ENCODE results near the gene GNG12.

GNG12 gene

DNA sequence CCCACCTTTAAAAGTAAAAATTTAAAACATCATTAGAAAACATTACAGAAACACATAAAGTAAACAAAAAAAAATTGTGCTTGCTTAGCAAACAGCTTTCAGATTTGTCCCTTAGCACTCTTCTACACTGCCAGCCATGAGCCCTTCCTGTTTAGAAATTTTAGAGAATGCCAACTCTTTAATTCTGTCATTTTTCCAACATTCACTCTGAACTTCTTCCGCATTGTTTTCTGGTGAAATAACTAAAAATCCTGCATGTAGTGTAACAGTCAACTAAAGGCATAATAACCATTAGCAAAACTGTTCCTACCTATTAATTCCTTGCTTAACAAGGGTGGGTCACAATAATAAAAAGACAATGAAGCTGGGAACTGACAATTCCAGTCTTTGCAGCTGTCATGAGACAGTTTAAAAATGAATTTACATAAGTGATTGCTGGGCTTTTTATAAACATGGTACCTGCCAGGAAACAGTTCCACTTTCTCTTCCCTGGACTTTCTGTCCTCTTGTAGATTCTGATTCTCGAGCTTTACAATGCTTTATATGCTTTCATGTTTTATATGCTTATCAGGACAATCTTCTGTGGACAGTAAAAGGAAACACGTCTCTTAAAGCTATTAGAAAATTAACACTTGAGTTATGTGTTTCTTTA lies 19.0 kb downstream of the GNG12 start:
- no peak for DNase-seq (ENCODE audit: low spot score)

DNA sequence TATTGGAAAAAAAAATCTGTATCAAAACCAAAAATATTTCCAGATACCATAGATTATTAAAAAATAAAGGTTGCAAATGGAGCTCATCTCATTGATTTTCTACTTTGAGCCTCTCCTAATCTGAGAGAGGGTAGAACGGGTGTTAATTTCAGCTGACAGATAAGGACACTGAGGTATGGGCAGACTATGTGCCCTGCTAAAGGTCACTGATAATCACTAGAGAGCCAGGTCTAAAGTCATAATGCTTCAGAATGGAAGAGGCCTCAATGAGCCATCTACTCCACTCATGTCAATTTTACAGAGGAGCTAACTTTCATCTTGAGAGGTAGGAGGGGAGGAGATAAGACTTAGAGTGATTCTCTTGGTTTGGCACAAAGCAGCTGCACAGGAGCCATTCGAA lies 21.0 kb downstream of the GNG12 start:
- no peak for DNase-seq (ENCODE audit: low spot score)

DNA sequence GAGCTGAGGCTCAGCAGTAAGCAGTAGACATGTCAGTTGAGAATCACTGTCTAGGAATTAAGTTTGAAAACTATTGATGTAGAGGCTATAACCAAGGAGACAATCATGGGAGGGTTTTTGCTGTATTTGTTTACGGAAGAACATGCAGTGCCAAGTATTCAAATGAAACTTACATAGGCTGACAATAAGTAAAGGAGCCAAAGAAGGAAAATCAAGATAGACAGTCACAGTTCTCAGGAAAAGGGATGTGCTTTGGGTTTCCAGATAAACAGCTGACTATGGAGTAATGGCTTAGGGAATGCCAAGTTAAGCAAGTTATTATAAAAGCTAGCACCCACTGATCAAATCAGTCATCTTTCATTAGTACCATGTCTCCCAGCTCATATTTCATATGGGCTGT lies 21.5 kb downstream of the GNG12 start:
- no peak for DNase-seq (ENCODE audit: low spot score)

DNA sequence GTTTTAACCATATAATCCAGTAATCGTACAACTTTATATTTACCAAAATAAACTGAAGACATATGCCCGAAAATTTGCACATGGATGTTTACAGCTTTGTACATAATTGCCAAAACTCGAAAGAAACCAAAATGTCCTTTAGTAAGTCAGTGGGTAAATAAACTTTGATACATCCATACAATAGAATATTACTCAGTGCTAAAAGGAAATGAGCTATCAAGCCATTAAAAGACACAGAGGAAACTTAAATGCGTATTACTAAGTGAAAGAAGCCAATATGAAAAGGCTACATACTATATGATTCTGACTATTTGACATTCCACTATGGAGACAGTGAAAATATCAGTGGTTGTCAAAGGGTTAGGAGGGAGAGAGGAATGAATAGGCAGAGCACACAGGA lies 23.4 kb downstream of the GNG12 start:
- DNase-seq (ENCODE audit: low spot score), result no peak

DNA sequence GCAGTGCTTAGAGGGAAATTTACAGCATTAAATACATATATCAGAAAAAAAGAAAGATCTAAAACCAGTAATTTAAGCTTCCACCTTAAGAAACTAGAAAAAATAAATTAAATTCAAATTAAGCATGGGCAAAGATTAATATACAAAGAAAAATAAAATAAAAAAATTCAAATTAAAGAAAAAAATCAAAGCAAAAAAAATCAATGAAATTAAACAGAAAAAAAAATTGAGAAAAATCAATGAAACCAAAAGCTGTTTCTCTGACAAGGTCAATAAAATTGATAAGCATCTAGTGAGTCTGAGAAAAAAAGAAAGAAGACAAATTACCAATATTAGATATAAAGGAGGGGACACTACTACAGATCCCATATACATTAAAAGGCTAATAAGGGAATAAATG lies 26.0 kb downstream of the GNG12 start:
- DNase-seq (ENCODE audit: low spot score), result no peak

DNA sequence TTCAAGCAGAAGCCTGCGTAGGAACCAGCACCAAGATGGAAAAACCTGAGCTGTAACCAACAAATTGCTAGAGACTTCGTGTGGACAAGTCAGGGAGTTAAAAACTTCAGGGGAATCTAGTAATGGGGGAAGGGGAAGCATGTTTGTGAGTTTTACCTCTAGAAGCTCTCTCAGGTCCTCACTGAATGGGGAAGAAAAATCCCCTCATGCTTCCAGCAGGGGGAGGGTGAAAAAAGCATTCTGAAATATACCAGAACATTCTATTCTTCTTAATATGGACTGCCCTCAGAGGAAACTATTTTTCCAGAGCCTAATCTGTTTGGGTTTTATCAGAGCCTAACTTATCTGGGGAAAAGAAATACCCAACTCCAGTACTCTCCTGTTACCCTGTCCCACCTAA lies 28.6 kb downstream of the GNG12 start:
- no peak for DNase-seq (ENCODE audit: low spot score)

DNA sequence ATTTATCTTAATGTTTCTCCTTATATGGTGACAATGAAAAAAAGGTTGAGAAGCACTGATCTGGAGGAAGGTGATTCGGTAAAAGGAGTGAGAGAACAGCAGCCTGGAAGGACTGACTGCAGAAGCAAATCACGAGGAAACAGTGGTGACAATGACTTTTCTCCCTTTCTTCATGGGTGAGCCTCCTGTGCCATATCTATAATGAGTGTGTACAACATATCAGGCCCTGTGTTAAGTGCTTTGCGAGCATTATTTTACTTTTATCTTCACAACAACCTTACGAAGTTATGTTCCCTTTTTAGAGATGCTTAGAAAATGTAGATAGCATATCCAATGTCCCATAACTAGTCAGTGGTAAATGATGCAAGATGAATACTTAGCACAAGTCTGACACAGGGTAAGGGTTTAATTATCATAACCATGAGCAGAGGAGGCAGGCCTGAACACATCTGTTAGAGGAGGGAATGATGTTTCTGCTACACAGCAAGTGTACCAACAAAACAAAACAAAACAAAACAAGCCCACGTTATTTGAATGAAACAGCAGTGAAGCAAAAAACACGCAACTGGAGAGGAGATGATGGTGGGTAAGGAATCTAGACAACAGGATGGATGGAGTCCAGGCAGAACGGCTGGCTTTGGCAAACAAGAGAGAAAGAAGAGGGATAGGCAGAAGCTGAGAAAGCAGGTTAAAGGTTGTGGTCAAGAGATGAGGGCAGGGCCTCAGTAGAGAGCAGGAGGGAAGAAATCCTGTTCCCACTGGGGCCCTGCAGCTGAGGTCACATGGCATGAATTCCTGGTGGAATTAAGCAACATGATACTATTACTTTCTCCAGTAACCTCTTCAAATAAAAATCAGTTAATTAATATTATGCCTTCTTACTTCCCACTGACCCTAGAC lies 29.6 kb downstream of the GNG12 start:
- DNase-seq (ENCODE audit: low spot score), result no peak

DNA sequence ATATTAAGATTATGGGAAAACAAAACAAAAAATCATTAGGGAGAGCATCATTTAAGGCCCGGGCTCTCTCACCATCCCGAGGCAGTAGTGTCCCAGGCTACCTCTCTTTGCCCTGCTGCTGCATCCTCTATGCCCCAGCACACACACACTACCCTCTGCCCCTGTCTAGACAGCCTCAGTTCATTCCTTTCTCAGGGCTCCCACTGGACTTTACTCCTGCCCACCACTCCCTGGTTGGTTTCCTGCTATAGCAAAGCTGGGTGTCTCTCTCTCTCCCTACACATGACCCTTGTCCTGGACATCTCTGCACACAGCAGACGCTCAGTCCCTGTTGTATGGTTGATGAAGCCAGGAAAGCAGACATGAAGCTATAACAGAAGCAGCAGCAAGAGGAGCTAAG lies 30.7 kb downstream of the GNG12 start:
- DNase-seq (ENCODE audit: low spot score), result no peak

DNA sequence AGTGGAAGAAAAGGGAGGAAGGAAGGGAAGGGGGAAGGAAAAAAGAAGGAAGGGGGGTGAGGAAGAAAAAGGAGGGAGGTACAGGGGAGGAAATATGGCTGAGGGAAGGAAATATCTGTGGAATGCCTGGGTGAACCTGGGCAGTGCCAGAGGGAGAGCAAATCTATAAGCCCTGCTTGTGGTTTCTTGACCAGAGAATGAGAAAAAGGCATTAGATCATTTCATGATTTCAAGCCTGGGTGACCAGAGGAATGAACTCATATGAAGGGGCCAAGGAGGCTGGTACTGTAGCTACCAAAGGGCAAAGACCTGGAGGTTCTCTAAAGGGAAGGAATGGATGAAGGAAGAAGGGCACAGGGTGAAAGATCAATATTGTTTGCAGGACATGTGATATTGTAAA lies 31.4 kb downstream of the GNG12 start:
- no peak for DNase-seq (ENCODE audit: low spot score)

DNA sequence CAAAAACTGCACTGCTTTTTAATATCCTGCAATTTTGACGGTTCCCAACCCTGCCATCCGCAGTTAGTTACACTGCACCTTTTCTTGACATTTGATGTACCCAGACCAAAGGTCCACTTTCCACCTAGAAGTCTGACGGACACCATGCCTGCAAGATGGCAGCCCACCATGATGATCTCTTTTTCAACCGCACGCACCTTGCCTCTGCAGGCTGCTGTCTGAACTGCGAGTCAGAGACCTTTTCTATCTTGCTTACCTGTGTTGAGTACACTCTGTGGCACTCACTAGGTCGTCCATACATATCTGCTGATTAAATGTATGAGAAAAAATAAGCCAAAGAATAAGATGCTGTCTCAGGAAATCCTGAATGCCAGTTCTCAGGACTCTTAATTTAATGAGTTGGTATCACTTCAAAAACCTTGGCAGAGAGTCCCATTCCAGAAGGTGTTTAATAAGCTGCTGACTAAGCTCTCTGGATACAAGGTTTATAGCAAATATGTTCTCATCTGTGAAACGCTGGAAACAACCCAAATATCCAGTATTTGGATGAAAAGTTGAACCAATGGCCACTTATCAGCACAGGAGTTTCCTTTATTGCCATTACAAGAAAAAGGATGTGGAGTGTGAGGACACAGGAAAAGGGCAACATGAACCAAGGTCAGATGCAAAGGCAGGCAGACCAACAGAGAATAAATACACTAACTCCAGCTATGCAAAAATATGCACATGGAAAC lies 37.9 kb downstream of the GNG12 start:
- DNase-seq (ENCODE audit: low spot score), result no peak

DNA sequence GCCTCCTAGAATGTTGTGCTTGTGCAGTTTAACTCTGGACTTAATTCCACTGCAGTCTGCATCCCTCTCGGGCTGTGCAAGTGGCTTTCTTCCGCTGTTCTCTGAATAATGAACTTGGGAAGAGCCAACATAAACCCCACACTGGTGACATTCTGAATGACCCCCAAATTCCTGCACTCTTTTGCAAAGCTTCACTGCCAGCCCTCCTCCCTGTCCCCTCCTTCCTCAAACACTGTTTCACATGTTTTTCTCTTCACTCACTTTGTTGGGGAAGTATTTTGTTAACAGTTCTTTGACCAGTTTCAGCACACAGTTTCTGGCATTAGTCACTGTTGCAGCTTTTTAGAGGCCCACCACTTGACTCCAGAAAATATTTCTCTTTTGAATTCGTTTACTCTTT lies 39.7 kb downstream of the GNG12 start:
- peak; percentile 41 for DNase-seq (ENCODE audit: low spot score)

DNA sequence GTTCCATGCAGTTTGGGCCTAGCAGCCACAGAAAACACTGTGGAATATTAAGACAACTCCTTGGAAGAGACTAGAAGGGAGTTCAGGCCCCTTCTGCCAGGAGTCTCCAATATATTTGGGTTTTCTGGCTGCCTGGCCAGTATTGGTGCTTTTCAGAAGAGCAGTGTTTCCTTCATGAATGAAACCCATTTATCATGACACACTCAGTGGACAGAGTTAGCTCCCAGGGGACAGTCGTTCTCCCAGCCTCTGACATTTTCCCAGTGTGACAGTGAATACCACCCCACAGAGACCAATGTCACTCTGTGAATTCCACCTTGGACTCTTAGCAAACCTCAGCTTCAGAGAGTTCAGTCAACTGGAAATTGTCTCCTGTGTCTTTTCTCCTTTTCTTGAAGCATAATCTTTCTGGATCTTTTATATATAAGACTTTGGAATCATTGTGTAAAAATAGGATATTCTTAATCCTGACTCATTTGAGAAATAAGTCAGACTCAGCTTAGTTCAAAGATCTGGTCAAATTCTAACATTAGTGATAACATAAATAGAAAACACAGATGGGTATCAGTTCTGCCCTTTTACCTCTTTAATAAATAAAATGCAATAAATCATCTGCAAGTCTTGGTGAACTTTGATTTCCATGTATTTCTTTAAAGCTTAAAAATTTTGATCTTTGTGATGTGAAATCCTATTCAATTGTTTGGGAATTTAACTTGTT lies 40.4 kb downstream of the GNG12 start:
- no peak for DNase-seq (ENCODE audit: low spot score)

DNA sequence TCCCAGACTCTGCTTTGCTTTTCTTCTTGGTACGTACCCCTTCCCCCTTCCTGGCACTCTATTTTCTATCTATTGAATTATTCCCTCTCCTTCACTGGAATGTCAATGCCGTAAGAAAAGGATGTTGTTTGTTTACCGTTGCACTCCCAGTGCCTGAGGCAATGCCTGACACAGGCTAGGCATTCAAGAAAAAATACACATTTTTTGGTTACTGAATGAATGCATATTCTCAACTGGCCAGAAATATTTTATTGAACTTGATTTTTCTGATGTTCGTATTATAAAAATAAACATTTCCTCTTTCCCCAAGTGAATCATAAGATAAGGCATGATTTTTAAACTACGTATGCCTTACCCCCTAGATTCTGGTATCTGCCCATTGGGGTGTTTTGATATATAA lies 41.2 kb downstream of the GNG12 start:
- no peak for DNase-seq (ENCODE audit: low spot score)

DNA sequence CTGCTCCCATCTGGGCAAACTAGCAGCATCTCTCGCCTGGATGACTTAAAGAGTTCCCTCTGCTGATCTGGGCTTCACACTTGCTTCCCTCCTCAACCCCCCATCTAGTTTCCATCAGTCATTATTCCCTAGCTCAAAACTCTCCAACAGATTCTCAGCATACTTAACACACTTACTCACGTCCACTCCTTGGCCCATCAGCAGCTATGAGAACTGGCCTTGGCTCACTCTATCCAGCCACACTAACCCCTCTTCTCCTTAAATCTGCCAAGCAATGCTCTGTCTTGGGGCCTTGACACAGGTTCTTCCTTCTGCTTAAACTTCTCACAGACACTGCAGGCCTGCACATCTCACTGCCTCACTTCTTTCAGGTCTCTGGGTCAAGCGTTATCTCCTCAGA lies 41.6 kb downstream of the GNG12 start:
- DNase-seq (ENCODE audit: low spot score), result peak; percentile 54

DNA sequence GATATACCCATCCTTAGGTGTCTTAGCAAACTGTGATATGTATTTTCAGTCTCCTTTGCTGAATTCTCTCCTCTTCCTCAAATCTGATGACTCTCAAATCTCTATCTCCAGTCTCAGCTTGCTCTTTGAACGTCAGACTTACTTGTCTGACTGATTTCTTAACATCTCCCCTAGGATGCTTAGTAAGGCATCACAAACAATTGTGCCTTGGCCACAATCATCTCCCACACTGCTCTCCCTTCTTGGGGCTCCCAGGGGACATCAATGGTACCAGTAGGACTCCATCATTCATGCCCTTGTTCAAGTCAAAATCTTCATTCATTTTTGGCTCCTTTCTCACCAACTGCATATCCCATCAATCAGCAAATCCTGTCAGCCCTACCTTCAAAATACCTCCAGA lies 42.0 kb downstream of the GNG12 start:
- DNase-seq (ENCODE audit: low spot score), result no peak

DNA sequence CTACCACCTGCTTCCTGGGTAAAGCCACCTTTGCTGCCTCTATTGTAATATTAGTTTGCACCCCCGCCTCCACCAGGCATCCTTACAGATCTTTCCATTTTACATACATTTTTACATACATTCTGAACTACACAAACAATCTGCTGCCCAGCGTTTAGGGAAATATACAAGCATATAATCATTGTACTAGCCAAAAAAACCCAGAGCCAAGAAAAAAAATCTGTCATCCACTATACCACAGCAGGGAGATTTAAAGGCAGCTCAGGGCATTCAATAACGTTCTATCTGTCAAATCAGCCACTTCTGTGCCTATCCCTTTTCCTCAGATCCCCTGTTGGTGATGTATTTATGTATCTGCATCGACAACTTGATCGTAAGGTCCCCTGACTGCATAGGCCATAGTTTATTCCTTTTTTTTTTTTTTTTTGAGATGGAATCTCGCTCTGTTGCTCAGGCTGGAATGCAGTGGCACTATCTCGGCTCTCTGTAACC lies 43.0 kb downstream of the GNG12 start:
- DNase-seq (ENCODE audit: low spot score), result no peak

DNA sequence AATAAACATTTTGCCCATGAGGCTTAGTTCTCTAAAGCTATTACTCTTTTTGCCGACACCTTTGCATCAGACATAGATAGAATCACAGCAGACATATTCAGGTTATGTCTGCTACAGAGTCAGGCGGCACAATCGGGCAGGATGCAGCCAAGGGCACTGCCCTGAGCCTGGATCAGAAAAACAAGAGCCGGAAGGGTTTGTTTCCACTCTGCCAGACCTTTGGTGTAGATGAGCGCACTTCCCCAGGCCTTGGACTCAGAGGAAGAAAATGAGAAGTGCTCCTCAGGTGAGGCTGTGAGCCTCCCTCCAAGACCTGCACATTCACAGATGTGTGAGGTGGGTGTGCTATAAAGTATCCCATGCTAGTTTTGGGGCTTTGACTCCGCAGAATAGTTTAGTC lies 43.7 kb downstream of the GNG12 start:
- no peak for DNase-seq (ENCODE audit: low spot score)

DNA sequence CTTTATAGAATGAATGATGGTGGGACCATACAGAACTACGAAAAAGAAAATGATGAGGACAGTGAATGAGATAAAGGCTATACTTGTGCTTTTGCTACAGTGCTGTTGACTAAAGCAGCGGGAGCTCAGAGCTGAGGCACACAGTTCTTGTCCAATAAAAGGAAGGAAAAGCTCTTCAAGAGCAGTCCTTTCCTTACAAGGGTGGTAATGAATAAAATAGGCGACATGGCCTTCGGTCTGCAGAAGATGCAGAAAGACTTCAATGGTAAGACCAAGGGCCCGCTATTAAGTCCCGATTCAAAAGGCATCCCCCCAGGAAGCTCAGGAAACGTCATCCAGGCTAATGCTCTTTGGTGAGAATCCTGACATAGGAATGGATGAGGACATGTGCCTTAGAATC lies 44.4 kb downstream of the GNG12 start:
- no peak for DNase-seq (ENCODE audit: low spot score)

DNA sequence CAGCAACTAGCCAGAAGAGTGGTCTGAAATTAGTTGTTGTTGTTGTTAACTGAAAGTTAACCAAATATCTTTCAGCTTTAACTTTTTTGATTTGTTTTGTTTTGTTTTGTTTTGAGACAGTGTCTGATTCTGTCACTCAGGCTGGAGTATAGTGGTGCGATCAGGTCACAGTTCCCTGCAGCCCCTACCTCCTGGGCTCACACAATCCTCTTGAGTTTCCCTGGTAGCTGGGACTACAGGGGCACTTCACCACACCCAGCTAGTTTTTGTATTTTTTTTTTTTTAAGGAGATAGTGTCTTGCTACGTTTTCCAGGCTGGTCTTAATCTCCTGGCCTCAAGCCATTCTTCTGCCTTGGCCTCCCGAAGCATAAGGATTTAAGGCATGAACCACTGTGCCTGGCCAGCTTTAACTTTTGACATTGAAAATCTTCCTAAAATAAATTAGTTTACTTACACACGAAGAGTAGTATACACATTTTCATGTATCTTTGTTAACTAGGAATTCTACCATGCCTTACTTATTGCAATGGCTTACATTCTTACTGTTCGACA lies 45.0 kb downstream of the GNG12 start:
- DNase-seq (ENCODE audit: low spot score), result no peak

DNA sequence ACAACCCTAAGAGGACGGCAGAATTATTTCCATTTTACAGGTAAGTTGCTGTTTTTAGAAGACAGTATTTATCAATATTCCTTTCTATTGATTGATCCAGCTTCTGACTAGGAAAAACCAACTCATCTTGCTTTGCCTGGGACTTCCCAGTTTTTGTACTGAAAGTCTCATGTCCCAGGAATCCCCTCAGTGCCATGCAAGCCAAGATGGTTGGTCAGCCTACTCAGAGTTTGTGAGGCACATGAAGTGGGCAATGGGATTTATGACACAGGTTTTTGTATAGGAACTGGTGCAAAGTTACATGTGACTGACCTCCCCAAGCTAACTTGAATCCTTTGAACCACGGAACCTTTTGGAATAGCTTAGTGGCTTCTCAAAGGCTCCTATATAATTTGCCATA lies 45.5 kb downstream of the GNG12 start:
- DNase-seq (ENCODE audit: low spot score), result no peak

DNA sequence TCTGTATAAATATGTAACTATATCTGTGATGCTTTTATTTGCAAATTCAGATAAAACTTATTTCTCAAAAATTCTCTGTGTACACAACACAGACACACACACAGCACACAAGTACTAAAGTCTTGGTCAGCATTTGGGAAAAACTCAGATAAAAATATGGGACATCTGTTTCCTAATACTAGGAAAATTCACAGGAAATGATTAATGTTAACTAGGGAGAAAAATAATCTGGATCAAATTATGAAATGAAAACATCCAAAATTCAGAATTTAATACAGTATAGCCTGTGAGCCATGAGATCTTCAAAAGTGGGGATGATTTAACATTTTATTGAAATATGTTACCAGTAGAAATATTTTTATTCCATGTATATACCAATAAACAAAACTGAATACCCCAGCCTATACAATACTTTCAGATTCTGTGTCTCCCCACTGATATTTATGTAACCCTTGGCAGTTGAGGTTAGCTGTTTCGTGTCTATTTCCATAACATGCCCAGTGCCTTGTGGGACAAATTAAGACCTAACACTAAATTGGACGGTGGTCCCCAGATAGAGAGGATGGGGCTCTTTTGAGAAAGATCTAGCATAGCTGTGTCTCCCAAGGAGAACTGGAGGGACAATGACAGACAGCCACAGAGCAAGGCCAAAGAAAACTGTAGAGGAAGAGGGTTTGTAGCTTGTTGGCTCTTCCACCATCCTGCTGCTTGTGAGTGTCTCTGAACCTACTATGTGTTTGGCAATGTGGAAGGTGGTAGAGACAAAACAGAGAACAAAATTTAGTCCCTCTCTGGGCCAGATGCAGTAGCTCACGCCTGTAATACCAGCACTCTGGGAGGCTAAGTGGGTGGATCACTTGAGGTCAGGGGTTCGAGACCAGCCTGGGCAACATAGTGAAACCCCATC lies 47.2 kb downstream of the GNG12 start:
- DNase-seq (ENCODE audit: low spot score), result no peak
